HepG2 (cell line): Measurements from ENCODE around the gene OR1S2. TPM values are rescaled to one million over a fixed set of nuclear protein-coding genes. Genes with fewer than 3 reads are reported as not detected.

Experiments used
- ATAC-seq: fragments of 200-7000 bp; cut with Tn5 transposase; 3 replicates; pipeline ENCODE4 v1.9.1; 2020; ENCODE audit warnings: mild to moderate bottlenecking, moderate library complexity
- Bru-seq: library from RNA; stranded (reverse); fragments of 400-500 nt; gene quantifications from one replicate; lab custom pipeline; 2021; lab: Mats Ljungman, UMichigan
- BruChase-seq, 2 experiments: library from RNA; stranded (reverse); fragments of 400-500 nt; gene quantifications; one replicate each; lab custom pipeline; 2021; lab: Mats Ljungman, UMichigan
- BruUV-seq: library from RNA; stranded (reverse); fragments of 400-500 nt; replicated peaks from 2 replicates; lab custom pipeline; 2021; lab: Mats Ljungman, UMichigan
- CTCF ChIA-PET: fragments of 300-600 bp; formaldehyde crosslinking; extraction: SDS; loops from one replicate; lab custom pipeline; 2021; ENCODE audit warnings: low total read pairs, inconsistent platforms, low intra/inter-chr PET ratio; lab: Yijun Ruan, JAX
- POLR2A ChIA-PET: fragments of 350-600 bp; sonication (Branson Sonifier 250); formaldehyde crosslinking; loops from one replicate; lab custom pipeline; 2020; ENCODE audit warnings: antibody characterized with exemption, inconsistent platforms; lab: Yijun Ruan, JAX
- DNase-seq: peaks from one replicate; pipeline ENCODE4 v3.0.0-alpha.2; 2015; ENCODE audit warnings: low spot score
- FAIRE-seq: peaks from 3 replicates; lab custom pipeline; 2011; peaks lifted over from hg19 to GRCh38; lab: Jason Lieb, UNC
- H2AFZ ChIP-seq: one replicate; pipeline ENCODE4 v1.6.1; 2011; ENCODE audit warnings: low read length, inconsistent platforms
- H3K27ac ChIP-seq: fragments of 300-600 bp; 3 replicates; pipeline ENCODE4 v1.8.0; 2011; ENCODE audit warnings: mixed run types, mild to moderate bottlenecking, mixed read lengths, low read length, inconsistent platforms; ENCODE audit not compliant: insufficient read depth; ENCODE audit errors: extremely low read length
- H3K27me3 ChIP-seq, 2 experiments: fragments of 200-600 bp in 1 of 2; 2 replicates in 1 of 2; 3 replicates in 1 of 2; pipeline versions ENCODE4 v1.6.0 to v1.8.0; 2011; ENCODE audit warnings: low read length in 2 of 2, mild to moderate bottlenecking in 2 of 2, moderate library complexity in 2 of 2, inconsistent platforms in 1 of 2; ENCODE audit not compliant: insufficient read depth in 2 of 2, control insufficient read depth in 1 of 2
- H3K36me3 ChIP-seq, 2 experiments: fragments of 200-600 bp in 1 of 2; replicated peaks in 1 of 2; 2 replicates in 1 of 2; 3 replicates in 1 of 2; pipeline versions ENCODE4 v1.5.1 to v1.8.0; 2011; ENCODE audit warnings: low read length in 2 of 2, inconsistent platforms in 1 of 2; ENCODE audit not compliant: insufficient read depth in 2 of 2, control insufficient read depth in 1 of 2
- H3K4me1 ChIP-seq: 2 replicates; pipeline ENCODE4 v1.5.1; 2012; ENCODE audit warnings: low read length, inconsistent platforms; ENCODE audit not compliant: insufficient read depth
- H3K4me2 ChIP-seq: 2 replicates; pipeline ENCODE4 v1.6.0; 2011; ENCODE audit warnings: low read depth, low read length, inconsistent platforms
- H3K4me3 ChIP-seq, 3 experiments: fragments of 200-600 bp in 1 of 3; sonication (generic), shearing (Covaris generic) in 1 of 3; replicated peaks in 1 of 3; 2 replicates each; pipeline ENCODE4 v1.5.1; 2011 to 2016; ENCODE audit warnings: low read length in 3 of 3, inconsistent platforms in 2 of 3, low read depth in 2 of 3, mild to moderate bottlenecking in 2 of 3, control low read depth in 1 of 3, mixed read lengths in 1 of 3; ENCODE audit not compliant: insufficient read depth in 1 of 3
- H3K79me2 ChIP-seq: one replicate; pipeline ENCODE4 v1.6.1; 2011; ENCODE audit warnings: low read length, inconsistent platforms; ENCODE audit not compliant: insufficient read depth
- H3K9ac ChIP-seq: 2 replicates; pipeline ENCODE4 v1.6.0; 2011; ENCODE audit warnings: mild to moderate bottlenecking, low read depth, low read length, inconsistent platforms; ENCODE audit not compliant: insufficient read depth
- H3K9me3 ChIP-seq: 2 replicates; pipeline ENCODE4 v1.5.1; 2012; ENCODE audit warnings: mild to moderate bottlenecking, low read length
- H4K20me1 ChIP-seq: 2 replicates; pipeline ENCODE4 v1.6.0; 2011; ENCODE audit warnings: inconsistent platforms, mild to moderate bottlenecking, low read length, moderate library complexity; ENCODE audit not compliant: insufficient read depth
- CENPX ChIP-seq: sonication (generic); formaldehyde crosslinking; IDR thresholded peaks from 2 replicates; pipeline ENCODE4 v1.9.0; 2021; ENCODE audit warnings: mild to moderate bottlenecking, missing genetic modification reagents, moderate library complexity
- DPF2 ChIP-seq: sonication (generic); formaldehyde crosslinking; IDR thresholded peaks from 2 replicates; pipeline ENCODE4 v1.4.0; 2020; ENCODE audit warnings: mild to moderate bottlenecking, low read depth, missing genetic modification reagents, borderline replicate concordance
- GPN1 ChIP-seq: sonication (generic); formaldehyde crosslinking; IDR thresholded peaks from 2 replicates; pipeline ENCODE4 v1.5.1; 2020; ENCODE audit warnings: missing genetic modification reagents, borderline replicate concordance
- GRHL1 ChIP-seq: sonication (generic); formaldehyde crosslinking; conservative IDR thresholded peaks from 2 replicates; pipeline ENCODE4 v1.8.0; 2022; ENCODE audit warnings: missing genetic modification reagents
- GTF3A ChIP-seq: sonication (generic); formaldehyde crosslinking; conservative IDR thresholded peaks from 2 replicates; pipeline ENCODE4 v1.4.0; 2020; ENCODE audit warnings: mild to moderate bottlenecking, missing genetic modification reagents
- HNF4A ChIP-seq: sonication (generic); formaldehyde crosslinking; IDR thresholded peaks from 2 replicates; pipeline ENCODE4 v1.4.0; 2020; ENCODE audit warnings: missing genetic modification reagents
- JARID2 ChIP-seq: sonication (generic); formaldehyde crosslinking; IDR thresholded peaks from 2 replicates; pipeline ENCODE4 v1.8.1; 2023; ENCODE audit warnings: missing genetic modification reagents, inconsistent platforms; ENCODE audit not compliant: insufficient replicate concordance
- JUNB ChIP-seq: sonication (generic); formaldehyde crosslinking; IDR thresholded peaks from 2 replicates; pipeline ENCODE4 v1.8.0; 2022; ENCODE audit warnings: missing genetic modification reagents, mild to moderate bottlenecking, borderline replicate concordance
- NCOA2 ChIP-seq: sonication (generic); formaldehyde crosslinking; IDR thresholded peaks from 2 replicates; pipeline ENCODE4 v1.8.0; 2022; ENCODE audit warnings: inconsistent platforms
- RFX3 ChIP-seq: IDR thresholded peaks from 2 replicates; pipeline ENCODE4 v1.6.1; 2016; ENCODE audit warnings: missing biosample characterization, missing genetic modification reagents
- SCMH1 ChIP-seq: sonication (generic); formaldehyde crosslinking; IDR thresholded peaks from 2 replicates; pipeline ENCODE4 v1.9.0; 2021; ENCODE audit warnings: missing genetic modification reagents, mild to moderate bottlenecking, borderline replicate concordance
- ZBTB8A ChIP-seq: sonication (generic); formaldehyde crosslinking; IDR thresholded peaks from 2 replicates; pipeline ENCODE4 v1.4.0; 2020; ENCODE audit warnings: mild to moderate bottlenecking, low read depth, missing genetic modification reagents, borderline replicate concordance
- ZNF556 ChIP-seq: sonication (generic); formaldehyde crosslinking; IDR thresholded peaks from 2 replicates; pipeline ENCODE4 v1.4.0; 2020; ENCODE audit warnings: mild to moderate bottlenecking, missing genetic modification reagents, borderline replicate concordance
- ZNF597 ChIP-seq: sonication (generic); formaldehyde crosslinking; IDR thresholded peaks from 2 replicates; pipeline ENCODE4 v1.5.0; 2020; ENCODE audit warnings: missing genetic modification reagents
- in situ Hi-C: cut with HindIII; loops from 2 replicates; pipeline ENCODE4 v1.10.0; 2017; ENCODE audit warnings: low pct_unique_long_range_greater_than_20kb; ENCODE audit not compliant: extremely low pct_ligation_motif_present
- intact Hi-C: fragments of 100-400 bp; cut with micrococcal nuclease; formaldehyde crosslinking; loops from one replicate; pipeline ENCODE4 v1.10.0; 2022; ENCODE audit not compliant: unreplicated experiment
- long read RNA-seq, 2 experiments: library from RNA in 1 of 2; library from polyadenylated mRNA in 1 of 2; stranded (forward) in 1 of 2; unstranded in 1 of 2; transcript quantifications; one replicate each; pipeline ENCODE4 v2.0.0, GENCODE V29; 2019 to 2022
- polyA minus RNA-seq, 3 experiments: library from RNA; depleted of rRNA, polyadenylated mRNA; stranded (reverse); fragments of >200 nt; gene quantifications; 2 replicates each; pipeline ENCODE4 v1.2.3, GENCODE V29; 2011; ENCODE audit warnings: low replicate concordance in 1 of 3
- polyA plus RNA-seq, 8 experiments: library from polyadenylated mRNA; depleted of rRNA in 3 of 8; stranded (reverse) in 7 of 8; unstranded in 1 of 8; fragments of >200 nt; fragmentation: Illumina TruSeq in 4 of 8; extraction: Trizol in 4 of 8; gene quantifications; 2 replicates each; pipeline versions ENCODE4 v1.2.1 to v1.2.3, GENCODE V29; 2011 to 2016; ENCODE audit warnings: low read depth in 4 of 8, missing spikeins in 1 of 8, mixed read lengths in 1 of 8; ENCODE audit not compliant: insufficient read depth in 1 of 8
- total RNA-seq, 5 experiments: library from RNA; depleted of rRNA; stranded (reverse); fragments of >200 nt; fragmentation: Illumina TruSeq; extraction: Trizol; gene quantifications; 2 replicates each; pipeline ENCODE4 v1.2.3, GENCODE V29; 2016; ENCODE audit warnings: low read depth in 1 of 5

OR1S2 gene
- total RNA-seq (2016; rRNA removed; fragmentation: Illumina TruSeq; extraction: Trizol) (not detected in 2 replicates), polyA plus RNA-seq (2011; rRNA removed) (not detected in 2 replicates), polyA minus RNA-seq (2011; rRNA and poly(A)+ RNA removed; ENCODE audit: low replicate concordance) (not detected in 2 replicates), Bru-seq, nascent RNA (not detected), BruChase-seq, experiment 1, labeled RNA remaining after a 6-hour chase (not detected), BruChase-seq, experiment 2, labeled RNA remaining after a 2-hour chase (not detected)
- not detected in 2 replicates for total RNA-seq (2016; cell fraction: cytosol; rRNA removed; fragmentation: Illumina TruSeq; extraction: Trizol; ENCODE audit: low read depth)
- not detected in 2 replicates for total RNA-seq (2016; cell fraction: insoluble cytoplasmic fraction; rRNA removed; fragmentation: Illumina TruSeq; extraction: Trizol)
- total RNA-seq (2016; cell fraction: membrane; rRNA removed; fragmentation: Illumina TruSeq; extraction: Trizol), result not detected in 2 replicates
- total RNA-seq (2016; cell fraction: nucleus; rRNA removed; fragmentation: Illumina TruSeq; extraction: Trizol), result not detected in 2 replicates
- not detected in 2 replicates for polyA plus RNA-seq (2011; cell fraction: cytosol; rRNA removed)
- not detected in 2 replicates for polyA plus RNA-seq (2011; cell fraction: nucleus; rRNA removed)
- polyA plus RNA-seq (2012), result not detected in 2 replicates
- not detected in 2 replicates for polyA plus RNA-seq (2016; cell fraction: cytosol; fragmentation: Illumina TruSeq; extraction: Trizol; ENCODE audit: low read depth)
- not detected in 2 replicates for polyA plus RNA-seq (2016; cell fraction: insoluble cytoplasmic fraction; fragmentation: Illumina TruSeq; extraction: Trizol; ENCODE audit: low read depth)
- polyA plus RNA-seq (2016; cell fraction: membrane; fragmentation: Illumina TruSeq; extraction: Trizol; ENCODE audit: low read depth), result not detected in 2 replicates
- polyA plus RNA-seq (2016; cell fraction: nucleus; fragmentation: Illumina TruSeq; extraction: Trizol; ENCODE audit: insufficient read depth, low read depth), result not detected in 2 replicates
- not detected in 2 replicates for polyA minus RNA-seq (2011; cell fraction: cytosol; rRNA and poly(A)+ RNA removed)
- not detected in 2 replicates for polyA minus RNA-seq (2011; cell fraction: nucleus; rRNA and poly(A)+ RNA removed)
- long read RNA-seq, experiment 1, result 0 reads
- long read RNA-seq, experiment 2, result 0 reads

- no peak within 1 kb of the TSS for H3K4me3 ChIP-seq
- no peak for ATAC-seq
- no peaks in the 10 kb centered on the region for H3K4me1 ChIP-seq
- no TSS peak for BruUV-seq
- in situ Hi-C loops (no loop called here), intact Hi-C loops (no loop called here)
- no peak within 1 kb of the TSS for H3K4me2 ChIP-seq
- no peaks in the 10 kb centered on the region for H3K36me3 ChIP-seq
- no peaks in the 10 kb centered on the region for H3K79me2 ChIP-seq
- no peak for DNase-seq
- no peaks in the 10 kb centered on the region for H3K9me3 ChIP-seq
- H3K27me3 ChIP-seq, result no peaks in the 10 kb centered on the region
- H3K27ac ChIP-seq, result no peak within 1 kb of the TSS
- H3K9ac ChIP-seq, result no peak within 1 kb of the TSS
- no peak within 1 kb of the TSS for H2AFZ ChIP-seq
- POLR2A ChIA-PET, result no interaction called here
- H4K20me1 ChIP-seq, result no peaks in the 10 kb centered on the region
- CTCF ChIA-PET, result no interaction called here
- no peak for FAIRE-seq
- no peak for TF ChIP-seq CENPX (CRISPR knock-in tag)
- TF ChIP-seq ZNF597 (CRISPR knock-in tag), result no peak
- TF ChIP-seq NCOA2, result no peak
- no peak for TF ChIP-seq HNF4A (CRISPR knock-in tag)
- no peak for TF ChIP-seq ZBTB8A
- no peak for TF ChIP-seq DPF2
- no peak for TF ChIP-seq SCMH1
- TF ChIP-seq JUNB (CRISPR knock-in tag), result no peak
- no peak for TF ChIP-seq ZNF556 (CRISPR knock-in tag)
- TF ChIP-seq JARID2, result no peak
- no peak for TF ChIP-seq GTF3A (CRISPR knock-in tag)
- TF ChIP-seq RFX3 (CRISPR knock-in tag), result no peak
- TF ChIP-seq GPN1 (CRISPR knock-in tag), result no peak
- TF ChIP-seq GRHL1 (CRISPR knock-in tag), result no peak
Measured at GRCh38 chr11:58204042-58204441, at the start of gene OR1S2. Gene OR1S2 (minus strand): TSS chr11:58204142. CDS start chr11:58204142, 0 bp downstream.
